Stimulated activated CD4-positive, alpha-beta T cell treated with anti-CD3 and anti-CD28 coated beads, Interleukin-15, amount 100 ng/mL, for 48 hours (primary cell): ENCODE results near the gene PSEN1.
"Not testable (repeated sequence)": the region's sequence is repeated elsewhere in the genome, so short reads cannot be mapped to it uniquely, and the experiment has no call there.

ENCODE experiments used
- DNase-seq, 2 donors: peaks; one replicate each; pipeline ENCODE4 v3.0.0-alpha.2; 2020; ENCODE audit warnings: low read depth in 2 of 2

The PSEN1 gene

GRCh38 chr14:73166399-73166798, 30.1 kb downstream of the PSEN1 start:
- no peak for DNase-seq

GRCh38 chr14:73167727-73168126, 31.4 kb downstream of the PSEN1 start:
- no peak for DNase-seq

GRCh38 chr14:73168274-73168673, 32.0 kb downstream of the PSEN1 start:
- DNase-seq = no peak

DNA sequence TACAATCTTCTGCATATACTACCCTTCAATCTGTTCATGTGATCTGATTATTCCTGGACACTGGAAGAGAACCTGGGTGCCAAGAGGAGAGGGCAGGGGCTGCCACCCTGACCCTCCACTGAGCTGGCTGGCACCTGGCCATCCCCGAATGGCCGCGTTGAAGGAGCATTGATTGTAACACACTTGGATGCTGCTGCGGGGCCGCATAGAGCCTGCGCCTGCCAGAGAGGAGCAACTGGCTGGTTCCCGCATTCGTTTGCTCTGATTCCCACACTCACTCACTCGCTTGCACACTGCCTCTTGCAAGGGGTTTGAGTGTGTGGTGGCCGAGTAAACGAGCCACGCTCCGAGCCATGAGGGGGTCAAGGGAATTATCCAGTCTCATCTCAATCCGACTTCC, 32.4 kb downstream of the PSEN1 start:
- DNase-seq = no peak

- DNase-seq = not testable (repeated sequence)
These were observed 33.5 kb downstream of the PSEN1 start for GRCh38 chr14:73169855-73170254.

GRCh38 chr14:73170686-73171085, 34.4 kb downstream of the PSEN1 start:
- no peak for DNase-seq

GRCh38 chr14:73172500-73172899, 36.2 kb downstream of the PSEN1 start:
- DNase-seq = no peak

DNA sequence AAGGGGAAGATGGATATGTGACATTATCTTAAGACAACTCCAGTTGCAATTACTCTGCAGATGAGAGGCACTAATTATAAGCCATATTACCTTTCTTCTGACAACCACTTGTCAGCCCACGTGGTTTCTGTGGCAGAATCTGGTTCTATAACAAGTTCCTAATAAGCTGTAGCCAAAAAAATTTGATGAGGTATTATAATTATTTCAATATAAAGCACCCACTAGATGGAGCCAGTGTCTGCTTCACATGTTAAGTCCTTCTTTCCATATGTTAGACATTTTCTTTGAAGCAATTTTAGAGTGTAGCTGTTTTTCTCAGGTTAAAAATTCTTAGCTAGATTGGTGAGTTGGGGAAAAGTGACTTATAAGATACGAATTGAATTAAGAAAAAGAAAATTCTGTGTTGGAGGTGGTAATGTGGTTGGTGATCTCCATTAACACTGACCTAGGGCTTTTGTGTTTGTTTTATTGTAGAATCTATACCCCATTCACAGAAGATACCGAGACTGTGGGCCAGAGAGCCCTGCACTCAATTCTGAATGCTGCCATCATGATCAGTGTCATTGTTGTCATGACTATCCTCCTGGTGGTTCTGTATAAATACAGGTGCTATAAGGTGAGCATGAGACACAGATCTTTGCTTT, 36.9 kb downstream of the PSEN1 start:
- no peak for DNase-seq

GRCh38 chr14:73176685-73177084, 40.4 kb downstream of the PSEN1 start:
- DNase-seq = no peak

DNA sequence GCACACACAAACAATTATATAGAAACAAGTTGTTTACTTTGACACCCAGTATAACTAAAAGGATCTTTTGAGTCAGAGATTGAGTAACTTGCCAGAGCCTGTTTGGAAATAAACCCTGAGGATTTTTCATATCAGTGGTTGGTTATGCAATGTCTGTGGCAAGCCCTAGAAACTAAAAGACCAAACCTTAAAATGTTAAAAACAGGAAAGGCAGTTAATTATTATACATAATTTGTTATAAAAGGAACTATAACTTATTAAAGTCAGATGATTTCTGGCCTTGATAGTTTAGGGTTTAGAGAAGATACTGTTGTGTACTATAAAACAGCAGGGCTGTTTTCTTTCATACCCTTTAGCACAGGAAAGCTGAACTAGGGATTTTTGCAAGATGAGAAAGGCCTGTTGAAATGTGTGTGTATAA, 44.1 kb downstream of the PSEN1 start:
- DNase-seq = no peak

GRCh38 chr14:73180969-73181368, 44.7 kb downstream of the PSEN1 start:
- DNase-seq = not testable (repeated sequence)

DNA sequence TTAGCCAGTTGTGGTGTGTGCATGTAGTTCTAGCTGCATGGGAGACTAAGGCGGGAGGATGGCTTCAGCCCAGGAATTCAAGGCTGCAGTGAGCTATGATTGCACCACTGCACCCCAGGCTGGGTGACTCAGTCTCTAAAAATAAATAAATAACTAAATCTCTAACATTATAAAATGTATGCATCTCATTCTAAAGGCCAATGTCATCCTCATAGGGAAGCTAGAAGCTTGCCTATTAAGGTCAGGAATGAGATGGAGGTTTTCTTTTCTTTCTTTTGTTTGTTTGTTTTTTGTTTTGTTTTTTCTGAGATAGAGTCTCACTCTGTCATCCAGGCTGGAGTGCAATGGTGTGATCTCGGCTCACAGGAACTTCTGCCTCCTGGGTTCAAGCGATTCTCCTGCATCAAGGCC, 52.2 kb downstream of the PSEN1 start:
- DNase-seq = no peak

- no peak for DNase-seq
These were observed 53.3 kb downstream of the PSEN1 start for GRCh38 chr14:73189651-73190050.

GRCh38 chr14:73191441-73191840, 55.1 kb downstream of the PSEN1 start:
- no peak for DNase-seq

- DNase-seq = not testable (repeated sequence)
These were observed 58.0 kb downstream of the PSEN1 start for GRCh38 chr14:73194306-73194705.

DNA sequence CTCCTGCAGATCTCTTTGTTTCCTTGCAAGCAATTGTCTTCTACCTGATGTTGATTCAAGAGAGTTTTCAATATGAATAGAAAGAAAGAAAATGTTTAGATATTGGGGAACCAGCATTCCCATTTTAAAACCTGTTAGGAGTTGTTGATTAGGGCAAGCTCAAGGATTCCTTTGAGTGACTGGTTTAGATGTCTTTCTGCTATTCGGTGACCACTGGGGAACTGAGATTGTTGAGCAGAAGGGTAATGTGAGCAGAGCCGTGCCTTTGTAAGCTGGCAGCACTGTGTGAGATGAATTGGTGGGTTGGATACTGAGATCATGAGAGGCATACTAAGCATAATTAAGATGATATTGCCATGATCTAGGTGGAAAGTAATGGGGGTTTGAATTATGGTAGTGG, 61.9 kb downstream of the PSEN1 start:
- DNase-seq = no peak

DNA sequence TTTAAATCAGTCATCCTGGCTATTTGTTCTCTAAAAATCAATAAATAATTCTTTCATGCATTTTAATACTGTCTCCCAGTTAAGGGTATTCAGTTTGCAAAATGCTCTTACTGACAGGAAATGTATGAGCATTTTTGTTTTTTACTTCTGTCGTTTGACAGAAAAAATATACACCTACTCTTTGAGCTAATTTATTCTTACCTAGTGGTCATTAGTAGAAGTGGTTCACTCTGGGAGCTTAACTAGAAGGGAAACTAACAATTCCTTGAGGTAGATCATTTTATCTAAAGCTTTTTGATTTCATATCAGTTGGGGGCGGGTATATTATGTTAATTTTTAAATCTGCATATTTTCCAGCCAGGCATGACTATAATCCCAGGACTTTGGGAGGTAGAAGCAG, 67.2 kb downstream of the PSEN1 start:
- DNase-seq = no peak

- DNase-seq = no peak
These were observed 71.3 kb downstream of the PSEN1 start for GRCh38 chr14:73207615-73208014.

DNA sequence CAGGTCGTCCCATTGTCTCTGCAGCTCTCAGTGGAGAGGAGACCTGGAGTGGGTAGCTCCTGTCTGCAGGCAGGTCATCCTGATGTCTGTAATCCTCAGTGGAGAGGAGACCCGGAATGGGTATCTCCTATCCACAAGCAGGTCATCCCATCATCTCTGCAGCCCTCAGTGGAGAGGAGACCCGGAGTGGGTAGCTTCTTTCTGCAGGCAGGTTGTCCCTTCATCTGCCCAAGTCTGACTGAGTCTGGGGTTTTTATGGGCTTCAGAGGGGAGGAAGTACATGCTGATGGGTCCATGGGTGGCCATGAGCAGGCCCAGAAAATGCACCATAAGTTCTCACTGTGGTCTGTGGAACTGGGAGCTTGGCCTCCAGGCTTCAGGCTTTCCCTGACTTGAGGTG, 72.1 kb downstream of the PSEN1 start:
- no peak for DNase-seq

DNA sequence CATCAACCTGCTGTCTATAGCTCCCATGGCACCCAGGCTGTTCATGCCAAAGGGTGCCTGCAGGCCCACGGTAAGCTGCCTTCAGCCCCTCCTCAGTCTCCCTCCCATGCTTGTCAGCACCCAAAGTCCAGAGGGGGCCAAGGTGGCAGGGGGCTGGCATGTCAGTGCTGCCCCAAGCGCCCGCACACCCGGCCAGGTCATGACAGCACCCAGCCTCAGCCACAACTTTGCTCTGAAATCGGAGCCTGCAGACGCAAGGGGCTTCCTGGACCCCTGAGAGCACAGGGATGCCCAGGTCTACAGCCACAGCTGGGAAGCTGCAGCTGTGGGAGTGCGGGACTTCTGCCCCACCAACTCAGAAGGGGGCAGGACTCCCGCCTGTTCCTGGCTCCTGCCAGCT, 72.5 kb downstream of the PSEN1 start:
- no peak for DNase-seq

GRCh38 chr14:73209953-73210352, 73.6 kb downstream of the PSEN1 start:
- DNase-seq = no peak

DNA sequence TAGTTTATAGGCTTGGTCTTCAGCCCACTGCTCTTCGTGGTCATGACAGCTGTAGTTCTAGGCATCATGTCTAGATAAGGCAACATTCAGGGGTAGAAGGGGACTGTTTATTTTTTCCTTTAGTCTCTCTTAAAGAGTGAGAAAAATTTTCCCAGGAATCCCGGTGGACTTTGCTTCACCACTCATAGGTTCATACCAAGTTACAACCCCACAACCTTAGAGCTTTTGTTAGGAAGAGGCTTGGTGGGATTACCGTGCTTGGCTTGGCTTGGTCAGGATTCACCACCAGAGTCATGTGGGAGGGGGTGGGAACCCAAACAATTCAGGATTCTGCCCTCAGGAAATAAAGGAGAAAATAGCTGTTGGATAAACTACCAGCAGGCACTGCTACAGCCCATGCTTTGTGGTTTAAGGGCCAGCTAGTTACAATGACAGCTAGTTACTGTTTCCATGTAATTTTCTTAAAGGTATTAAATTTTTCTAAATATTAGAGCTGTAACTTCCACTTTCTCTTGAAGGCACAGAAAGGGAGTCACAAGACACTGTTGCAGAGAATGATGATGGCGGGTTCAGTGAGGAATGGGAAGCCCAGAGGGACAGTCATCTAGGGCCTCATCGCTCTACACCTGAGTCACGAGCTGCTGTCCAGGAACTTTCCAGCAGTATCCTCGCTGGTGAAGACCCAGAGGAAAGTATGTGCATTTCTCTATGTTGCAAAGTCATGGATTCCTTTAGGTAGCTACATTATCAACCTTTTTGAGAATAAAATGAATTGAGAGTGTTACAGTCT, 75.1 kb downstream of the PSEN1 start:
- DNase-seq = no peak

GRCh38 chr14:73216030-73216429, 79.7 kb downstream of the PSEN1 start:
- DNase-seq = no peak
